Measurements from ENCODE around the gene MTCL1. TPM values are rescaled to one million over a fixed set of nuclear protein-coding genes. Genes with fewer than 3 reads are reported as not detected.

MTCL1 gene
- total and polyA plus RNA-seq, 9 of the 15 experiments (the other 6 are each of a cell fraction or from before 2014, with no cell fraction given): 0.21 to 7.4 (median 3.7) TPM

- Histone ChIP-seq H3K27ac (ENCODE audit: extremely low read depth, low read depth, low read length) (no peak overlapping the region), H3K9me3 (replicated peaks; ENCODE audit: control insufficient read depth, insufficient read depth, low read depth, low read length) (no peaks in the 10 kb centered on the region), H3K36me3 (ENCODE audit: control insufficient read depth, insufficient read depth, low read length) (no peaks in the 10 kb centered on the region), H3K9ac (ENCODE audit: insufficient read depth in 1 of 2, low read depth in 2 of 2, low read length in 2 of 2) (no peak overlapping the region), H3K4me3 (no peak overlapping the region), H3K4me1 (replicated peaks in 1 of 2; ENCODE audit: control insufficient read depth in 2 of 2, insufficient read depth in 2 of 2, low read length in 2 of 2) (peaks cover 0 to 2% of the 10 kb centered on the region in 2 experiments; a peak in 1 of 5 replicates), H3K4me2 (ENCODE audit: insufficient read depth, low read length) (no peak overlapping the region), H3K27me3 (ENCODE audit: control insufficient read depth in 2 of 2, insufficient read depth in 2 of 2, low read length in 2 of 2) (peaks cover 2 to 24% of the 10 kb centered on the region in 2 experiments; a peak in 4 of 5 replicates), H4K20me1 (replicated peaks; ENCODE audit: control insufficient read depth, insufficient read depth, low read length) (no peaks in the 10 kb centered on the region), H2AFZ (ENCODE audit: low read depth, low read length) (no peak overlapping the region), H3K79me2 (ENCODE audit: control insufficient read depth, insufficient read depth, low read length) (no peaks in the 10 kb centered on the region), H3K9me1 (ENCODE audit: control insufficient read depth, insufficient read depth, low read length) (no peaks in the 10 kb centered on the region)
- in situ Hi-C loops (cut with MboI) (no loop called here), intact Hi-C loops (cut with micrococcal nuclease) (no loop called here)
- 21% methylated on average over 5 of the region's 6 CpGs for WGBS (ENCODE audit: insufficient coverage, low coverage, missing lambda C conversion rate)
- POLR2A ChIA-PET: interaction anchor here (1.9 kb wide), 1 partner anchor 11 kb away, joined by 12 read pairs; no protein-coding TSS in a partner anchor
- ATAC-seq (no peak), FAIRE-seq (no peak), DNase-seq (ENCODE audit: extremely low read depth in 1 of 4, low spot score in 3 of 4) (no peak)
- CTCF ChIA-PET (ENCODE audit: low intra/inter-chr PET ratio): no interaction called here
- TF ChIP-seq BACH1 (tag; IDR thresholded peaks at IDR 0.05) (no peak), ZNF589 (CRISPR knock-in tag; IDR thresholded peaks at IDR 0.05; ENCODE audit: low read depth) (no peak), KLF16 (IDR thresholded peaks at IDR 0.05) (no peak), DNMT1 (IDR thresholded peaks at IDR 0.05) (no peak), KAT8 (IDR thresholded peaks at IDR 0.05; ENCODE audit: low read depth) (no peak)
- BruUV-seq (replicated peaks): no TSS peak
Measured at GRCh38 chr18:8806100-8806797, 100.9 kb downstream of the MTCL1 start.

Measured in K562 (cell line).